GM19099 (cell line): ENCODE data around the gene PLA2G12B.

Experiments
- POLR2A ChIP-seq: IDR thresholded peaks from 3 replicates; pipeline ENCODE4 v1.6.1; 2011; ENCODE audit warnings: low read depth; ENCODE audit not compliant: insufficient read length; ENCODE audit errors: extremely low read depth

The PLA2G12B gene

GRCh38 chr10:72948762-72949161 lies 5.8 kb downstream of the PLA2G12B start:
- TF ChIP-seq POLR2A, result no peak

DNA sequence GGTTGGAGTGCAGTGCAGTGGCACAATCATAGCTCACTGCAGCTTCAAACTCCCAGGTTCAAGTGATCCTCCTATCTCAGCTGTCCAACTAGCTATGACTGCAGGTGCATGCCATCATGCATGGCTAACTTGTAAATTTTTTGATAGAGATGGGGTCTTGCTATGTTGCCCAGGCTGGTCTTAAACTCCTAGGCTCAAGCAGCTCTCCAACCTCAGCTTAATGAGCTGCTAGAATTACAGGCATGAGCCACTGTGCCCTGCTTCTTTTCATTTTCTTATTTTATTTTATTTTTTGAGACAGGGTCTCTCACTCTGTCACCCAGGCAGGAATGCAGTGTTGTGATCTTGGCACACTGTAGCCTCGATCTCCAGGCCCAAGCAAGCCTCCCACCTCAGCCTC lies 7.6 kb downstream of the PLA2G12B start:
- TF ChIP-seq POLR2A, result no peak

- TF ChIP-seq POLR2A, result no peak
Measured at GRCh38 chr10:72943498-72944234, 10.9 kb downstream of the PLA2G12B start.

- TF ChIP-seq POLR2A, result no peak
Measured at GRCh38 chr10:72935361-72935760, 19.2 kb downstream of the PLA2G12B start.

DNA sequence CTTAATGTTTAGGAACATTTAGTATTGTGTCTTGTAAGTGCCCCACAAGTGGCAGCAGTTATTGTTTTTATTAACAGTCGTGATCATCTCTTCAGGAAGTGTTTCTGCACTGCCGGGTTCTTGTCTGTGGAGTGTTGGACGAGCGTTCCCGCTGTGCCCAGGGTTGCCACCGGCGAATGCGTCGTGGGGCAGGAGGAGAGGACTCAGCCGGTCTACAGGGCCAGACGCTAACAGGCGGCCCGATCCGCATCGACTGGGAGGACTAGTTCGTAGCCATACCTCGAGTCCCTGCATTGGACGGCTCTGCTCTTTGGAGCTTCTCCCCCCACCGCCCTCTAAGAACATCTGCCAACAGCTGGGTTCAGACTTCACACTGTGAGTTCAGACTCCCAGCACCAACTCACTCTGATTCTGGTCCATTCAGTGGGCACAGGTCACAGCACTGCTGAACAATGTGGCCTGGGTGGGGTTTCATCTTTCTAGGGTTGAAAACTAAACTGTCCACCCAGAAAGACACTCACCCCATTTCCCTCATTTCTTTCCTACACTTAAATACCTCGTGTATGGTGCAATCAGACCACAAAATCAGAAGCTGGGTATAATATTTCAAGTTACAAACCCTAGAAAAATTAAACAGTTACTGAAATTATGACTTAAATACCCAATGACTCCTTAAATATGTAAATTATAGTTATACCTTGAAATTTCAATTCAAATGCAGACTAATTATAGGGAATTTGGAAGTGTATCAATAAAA lies 22.2 kb downstream of the PLA2G12B start:
- TF ChIP-seq POLR2A, result no peak

DNA sequence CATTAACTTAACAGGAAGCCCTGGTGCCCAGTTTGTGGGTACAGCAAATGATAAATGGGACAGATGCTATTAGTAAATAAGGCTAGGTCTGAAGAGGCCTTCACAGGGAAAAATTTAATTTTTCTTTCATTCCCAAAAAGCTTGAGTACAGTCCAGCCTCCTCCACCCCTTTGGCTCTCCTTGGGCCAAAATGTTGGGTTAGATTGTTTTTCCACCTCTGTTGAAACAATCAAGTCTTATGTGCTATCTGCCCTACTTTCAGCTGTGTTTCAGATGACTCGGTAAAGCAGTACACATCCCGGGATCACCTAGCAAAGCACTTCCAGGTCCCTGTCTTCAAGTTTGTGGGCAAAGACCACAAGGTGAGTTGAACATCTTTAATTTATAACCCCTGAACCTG lies 24.3 kb downstream of the PLA2G12B start:
- TF ChIP-seq POLR2A, result no peak

GRCh38 chr10:72928798-72929197 lies 25.8 kb downstream of the PLA2G12B start:
- TF ChIP-seq POLR2A, result no peak

GRCh38 chr10:72927485-72927884 lies 27.1 kb downstream of the PLA2G12B start:
- no peak for TF ChIP-seq POLR2A

GRCh38 chr10:72925951-72926465 lies 28.6 kb downstream of the PLA2G12B start:
- TF ChIP-seq POLR2A, result no peak

DNA sequence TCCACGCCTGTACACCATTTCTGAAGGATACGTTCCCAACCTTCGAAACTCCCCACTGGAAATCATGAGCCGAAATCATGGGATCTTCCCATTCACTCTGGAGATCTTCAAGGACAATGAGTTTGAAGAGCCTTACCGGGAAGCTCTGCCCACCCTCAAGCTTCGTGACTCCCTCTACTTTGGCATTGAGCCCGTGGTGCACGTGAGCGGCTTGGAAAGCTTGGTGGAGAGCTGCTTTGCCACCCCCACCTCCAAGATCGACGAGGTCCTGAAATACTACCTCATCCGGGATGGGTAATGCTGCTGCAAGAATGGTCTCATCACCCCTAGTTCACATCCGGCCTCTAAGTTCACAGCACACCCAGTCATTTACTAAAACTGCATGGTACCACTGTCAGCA lies 30.3 kb downstream of the PLA2G12B start:
- no peak for TF ChIP-seq POLR2A

DNA sequence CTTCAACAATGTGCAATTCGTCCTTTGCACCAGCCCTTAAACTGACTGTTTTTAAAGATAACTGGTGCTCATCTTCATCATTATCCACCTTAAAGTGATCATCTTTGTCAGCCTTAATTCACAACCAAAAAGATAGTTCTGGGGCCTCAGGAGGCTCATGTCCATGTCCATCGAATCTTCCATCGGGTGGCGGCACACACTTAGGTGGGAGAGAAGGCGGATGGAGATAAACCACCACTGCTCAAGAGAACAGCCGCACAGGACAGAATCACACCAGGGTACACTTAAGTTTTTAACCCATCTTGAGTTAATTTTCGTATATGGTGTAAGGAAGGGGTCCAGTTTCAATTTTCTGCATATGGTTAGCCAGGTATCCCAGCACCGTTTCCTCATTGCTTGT lies 36.3 kb downstream of the PLA2G12B start:
- TF ChIP-seq POLR2A, result no peak

- TF ChIP-seq POLR2A, result no peak
Measured at GRCh38 chr10:72913287-72913686, 41.3 kb downstream of the PLA2G12B start.

- TF ChIP-seq POLR2A, result no peak
Measured at GRCh38 chr10:72912736-72913135, 41.9 kb downstream of the PLA2G12B start.

GRCh38 chr10:72911758-72912157 lies 42.8 kb downstream of the PLA2G12B start:
- no peak for TF ChIP-seq POLR2A

DNA sequence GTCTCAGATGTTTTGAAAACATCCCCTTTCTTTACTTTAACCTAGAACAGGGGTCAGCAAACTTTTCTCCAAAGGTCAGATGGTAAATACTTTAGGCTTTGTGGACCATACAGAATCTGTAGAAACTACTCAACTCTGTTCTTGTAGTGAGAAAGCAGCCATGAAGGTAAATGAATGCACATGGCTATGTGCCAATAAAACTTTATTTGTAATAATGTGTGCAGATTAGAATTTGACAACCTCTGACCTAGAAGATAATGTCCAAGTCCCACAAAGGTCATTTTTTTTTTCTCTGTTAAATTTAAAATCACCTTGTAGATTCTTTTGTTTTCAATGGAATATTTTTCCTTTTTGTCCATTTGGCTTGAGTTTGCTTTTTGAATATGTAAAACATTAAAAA lies 43.9 kb downstream of the PLA2G12B start:
- no peak for TF ChIP-seq POLR2A

GRCh38 chr10:72906446-72906845 lies 48.2 kb downstream of the PLA2G12B start:
- TF ChIP-seq POLR2A, result no peak
